ENCODE results near the gene LAMC2.

The LAMC2 gene

GRCh38 chr1:183291802-183292514, 105.9 kb downstream of the LAMC2 start:
- no peak for TF ChIP-seq CTCF (IDR thresholded peaks at IDR 0.05; ENCODE audit: control insufficient read depth, extremely low read depth, insufficient read depth)
- H3K4me3 ChIP-seq (ENCODE audit: low read depth, low read length), result no peak overlapping the region
- no peak for DNase-seq (ENCODE audit: low read depth)

- no peak overlapping the region for H3K4me3 ChIP-seq (ENCODE audit: low read depth, low read length)
- DNase-seq (ENCODE audit: low read depth), result no peak
- no peak for TF ChIP-seq CTCF (IDR thresholded peaks at IDR 0.05; ENCODE audit: control insufficient read depth, extremely low read depth, insufficient read depth)
Measured at GRCh38 chr1:183293241-183293640, 107.2 kb downstream of the LAMC2 start.

- no peak for TF ChIP-seq CTCF (IDR thresholded peaks at IDR 0.05; ENCODE audit: control insufficient read depth, extremely low read depth, insufficient read depth)
- H3K4me3 ChIP-seq (ENCODE audit: low read depth, low read length), result no peak overlapping the region
Measured at GRCh38 chr1:183293876-183294275, 107.8 kb downstream of the LAMC2 start.

More at GRCh38 chr1:183293876-183294275, 107.8 kb downstream of the LAMC2 start:
- no peak for DNase-seq (ENCODE audit: low read depth)
